GM12878 (cell line): ENCODE results near the gene MAGI1. TPM values are rescaled to one million over a fixed set of nuclear protein-coding genes. Genes with fewer than 3 reads are reported as not detected.

Experiments
- ATAC-seq: fragments of 200-7000 bp; cut with Tn5 transposase; 3 replicates; pipeline ENCODE4 v1.9.1; 2020; ENCODE audit warnings: mild to moderate bottlenecking, moderate library complexity
- BruUV-seq: library from RNA; stranded (reverse); fragments of 400-500 nt; replicated peaks from 2 replicates; lab custom pipeline; 2021; lab: Mats Ljungman, UMichigan
- CTCF ChIA-PET: fragments of 300-600 bp; sonication (Branson Sonifier 250); formaldehyde crosslinking; extraction: SDS; loops from one replicate; lab custom pipeline; 2021; ENCODE audit warnings: inconsistent platforms; lab: Yijun Ruan, JAX
- POLR2A ChIA-PET: fragments of 350-600 bp; formaldehyde crosslinking; extraction: SDS; loops from one replicate; lab custom pipeline; 2021; ENCODE audit warnings: inconsistent platforms; lab: Charles Lee
- RAD21 ChIA-PET: fragments of 300-600 bp; sonication (Branson Sonifier 250); formaldehyde crosslinking; loops from one replicate; lab custom pipeline; 2023; ENCODE audit warnings: antibody characterized with exemption; ENCODE audit not compliant: unreplicated experiment; lab: Charles Lee
- SMC1A ChIA-PET: fragments of 300-600 bp; sonication (Branson Sonifier 250); formaldehyde crosslinking; loops from one replicate; lab custom pipeline; 2023; ENCODE audit not compliant: unreplicated experiment, uncharacterized antibody; lab: Charles Lee
- DNase-seq: peaks from one replicate; pipeline ENCODE4 v3.0.0-alpha.2; 2011; ENCODE audit warnings: low read depth, low spot score
- FAIRE-seq: peaks from 3 replicates; lab custom pipeline; 2011; peaks lifted over from hg19 to GRCh38; lab: Jason Lieb, UNC
- H2AFZ ChIP-seq: 2 replicates; pipeline ENCODE4 v1.6.0; 2011; ENCODE audit warnings: low read depth, low read length, control low read depth; ENCODE audit not compliant: control insufficient read depth
- H3K27ac ChIP-seq: 2 replicates; pipeline ENCODE4 v1.5.1; 2011; ENCODE audit warnings: control low read depth; ENCODE audit not compliant: control insufficient read depth, insufficient read depth
- H3K27me3 ChIP-seq, 2 experiments: replicated peaks in 1 of 2; 2 replicates each; pipeline versions ENCODE4 v1.6.0 to v1.6.1; 2011; ENCODE audit warnings: low read length in 1 of 2; ENCODE audit not compliant: control insufficient read depth in 2 of 2, insufficient read depth in 2 of 2
- H3K36me3 ChIP-seq, 2 experiments: 2 replicates each; pipeline ENCODE4 v1.5.1; 2011; ENCODE audit warnings: low read length in 1 of 2; ENCODE audit not compliant: control insufficient read depth in 2 of 2, insufficient read depth in 2 of 2
- H3K4me1 ChIP-seq: 2 replicates; pipeline ENCODE4 v1.6.1; 2011; ENCODE audit warnings: mild to moderate bottlenecking, low read length, moderate library complexity, mixed read lengths; ENCODE audit not compliant: control insufficient read depth, insufficient read depth
- H3K4me2 ChIP-seq: 2 replicates; pipeline ENCODE4 v1.6.0; 2011; ENCODE audit warnings: control low read depth; ENCODE audit not compliant: control insufficient read depth, insufficient read depth
- H3K4me3 ChIP-seq: fragments of 200-600 bp; sonication (generic); 2 replicates; pipeline ENCODE4 v1.5.1; 2016
- H3K79me2 ChIP-seq: 2 replicates; pipeline ENCODE4 v1.6.0; 2011; ENCODE audit warnings: low read length; ENCODE audit not compliant: control insufficient read depth, insufficient read depth
- H3K9ac ChIP-seq: 2 replicates; pipeline ENCODE4 v1.8.0; 2011; ENCODE audit warnings: low read length, control low read depth, mixed read lengths; ENCODE audit not compliant: control insufficient read depth, insufficient read depth
- H3K9me3 ChIP-seq: replicated peaks from 3 replicates; pipeline ENCODE4 v1.5.1; 2011; ENCODE audit warnings: mild to moderate bottlenecking, low read length; ENCODE audit not compliant: control insufficient read depth, insufficient read depth
- H4K20me1 ChIP-seq: 2 replicates; pipeline ENCODE4 v1.6.0; 2011; ENCODE audit not compliant: control insufficient read depth, insufficient read depth
- ATF7 ChIP-seq: fragments of 450-650 bp; IDR thresholded peaks from 2 replicates; pipeline ENCODE4 v1.6.1; 2016; ENCODE audit warnings: low read depth, mild to moderate bottlenecking
- ESRRA ChIP-seq: IDR thresholded peaks from 2 replicates; pipeline ENCODE4 v1.6.1; 2012; ENCODE audit warnings: mild to moderate bottlenecking, low read length, improper control_type of control experiment
- FOS ChIP-seq: IDR thresholded peaks from 3 replicates; pipeline ENCODE4 v1.6.1; 2011; ENCODE audit warnings: borderline replicate concordance; ENCODE audit not compliant: insufficient read length; ENCODE audit errors: extremely low read depth
- GABPA ChIP-seq: IDR thresholded peaks from 2 replicates; pipeline ENCODE4 v1.6.1; 2014; ENCODE audit warnings: antibody characterized with exemption, low read depth, mild to moderate bottlenecking, inconsistent platforms
- IKZF1 ChIP-seq: fragments of 450-650 bp; conservative IDR thresholded peaks from 2 replicates; pipeline ENCODE4 v1.6.1; 2017; ENCODE audit warnings: antibody characterized with exemption, mild to moderate bottlenecking
- IRF5 ChIP-seq: fragments of 450-650 bp; IDR thresholded peaks from 2 replicates; pipeline ENCODE4 v1.6.1; 2017; ENCODE audit warnings: borderline replicate concordance
- MTA2 ChIP-seq: fragments of 450-650 bp; IDR thresholded peaks from 2 replicates; pipeline ENCODE4 v1.6.1; 2016; ENCODE audit warnings: low read depth, mild to moderate bottlenecking, moderate library complexity
- NFYB ChIP-seq: IDR thresholded peaks from 2 replicates; pipeline ENCODE4 v1.6.1; 2011; ENCODE audit warnings: low read depth, mild to moderate bottlenecking, low read length, improper control_type of control experiment, moderate library complexity; ENCODE audit not compliant: insufficient read depth
- PAX5 ChIP-seq: IDR thresholded peaks from 2 replicates; pipeline ENCODE4 v1.6.1; 2011; ENCODE audit warnings: low read depth, low read length, borderline replicate concordance
- PKNOX1 ChIP-seq: fragments of 450-650 bp; IDR thresholded peaks from 2 replicates; pipeline ENCODE4 v1.6.1; 2016; ENCODE audit warnings: mild to moderate bottlenecking
- POLR2AphosphoS2 ChIP-seq: IDR thresholded peaks from 2 replicates; pipeline ENCODE4 v1.6.1; 2011; ENCODE audit warnings: low read depth, mild to moderate bottlenecking, low read length, improper control_type of control experiment, moderate library complexity
- RAD51 ChIP-seq: fragments of 450-650 bp; IDR thresholded peaks from 2 replicates; pipeline ENCODE4 v1.6.1; 2016; ENCODE audit warnings: moderate library complexity, mild to moderate bottlenecking, inconsistent platforms
- RB1 ChIP-seq: fragments of 450-650 bp; formaldehyde crosslinking; IDR thresholded peaks from 2 replicates; pipeline ENCODE4 v1.6.1; 2017; ENCODE audit warnings: mild to moderate bottlenecking, borderline replicate concordance
- TAF1 ChIP-seq: IDR thresholded peaks from 2 replicates; pipeline ENCODE4 v1.6.1; 2011; ENCODE audit warnings: mild to moderate bottlenecking, low read depth, low read length, borderline replicate concordance
- USF1 ChIP-seq: IDR thresholded peaks from 2 replicates; pipeline ENCODE4 v1.6.1; 2011; ENCODE audit warnings: borderline replicate concordance, low read depth, mild to moderate bottlenecking, moderate library complexity, mixed read lengths, low read length; ENCODE audit not compliant: insufficient read depth; ENCODE audit errors: extremely low read length
- ZNF217 ChIP-seq: fragments of 450-650 bp; IDR thresholded peaks from 2 replicates; pipeline ENCODE4 v1.6.1; 2017; ENCODE audit warnings: antibody characterized with exemption, mild to moderate bottlenecking
- ZNF24 ChIP-seq: fragments of 450-650 bp; IDR thresholded peaks from 2 replicates; pipeline ENCODE4 v1.6.1; 2017; ENCODE audit warnings: antibody characterized with exemption, mild to moderate bottlenecking
- ZNF384 ChIP-seq: IDR thresholded peaks from 2 replicates; pipeline ENCODE4 v1.6.1; 2012; ENCODE audit warnings: low read depth, mild to moderate bottlenecking, low read length, improper control_type of control experiment, borderline replicate concordance
- WGBS: methylation state at CpG from one replicate; pipeline ENCODE4 v1.1.6; 2016; ENCODE audit warnings: low lambda C conversion rate; ENCODE audit not compliant: insufficient replicate concordance, insufficient coverage; ENCODE audit errors: missing lambda C conversion rate; 5-methylcytosine and 5-hydroxymethylcytosine counted together
- in situ Hi-C: fragments of 300-500 bp; cut with MboI; formaldehyde crosslinking; loops from 9 replicates; pipeline ENCODE4 v1.14.3; 2018; ENCODE audit warnings: mixed read lengths
- intact Hi-C: fragments of 100-400 bp; cut with micrococcal nuclease; formaldehyde crosslinking; loops from one replicate; pipeline ENCODE4 v1.14.2; 2022; ENCODE audit not compliant: unreplicated experiment
- polyA plus RNA-seq, 11 experiments: library from polyadenylated mRNA; depleted of rRNA in 4 of 11; unstranded in 6 of 11; stranded (reverse) in 5 of 11; fragments of >200 nt; fragmentation: Nextera tagmentation in 4 of 11; fragmentation: Illumina TruSeq in 1 of 11; extraction: Ambion mirVana in 4 of 11; extraction: Trizol in 1 of 11; gene quantifications; 1 replicate in 1 of 11; 2 replicates in 10 of 11; pipeline versions ENCODE4 v1.2.1 to v1.2.3, GENCODE V29; 2011 to 2016; ENCODE audit warnings: inconsistent platforms in 2 of 11, missing spikeins in 2 of 11, low read depth in 1 of 11
- total RNA-seq, 4 experiments: library from RNA; depleted of rRNA in 3 of 4; stranded (reverse); fragments of >200 nt in 3 of 4; fragmentation: Illumina TruSeq in 1 of 4; extraction: Trizol in 1 of 4; gene quantifications; 2 replicates each; pipeline versions ENCODE4 v1.2.1 to v1.2.3, GENCODE V29; 2013 to 2021

The MAGI1 gene
- total and polyA plus RNA-seq, 10 of the 15 experiments (the other 5 are each of a cell fraction or from before 2014, with no cell fraction given) = 0.02 to 3.3 (median 0.29) TPM; not detected in 1

GRCh38 chr3:65625305-65625704, 413.4 kb downstream of the MAGI1 start:
- WGBS = 2% methylated on average over 3 of the region's 3 CpGs
- no peak overlapping the region for H3K27ac ChIP-seq
- H3K79me2 ChIP-seq = no peaks in the 10 kb centered on the region
- SMC1A ChIA-PET = interaction anchor here (0.7 kb wide), 1 partner anchor 53 kb away, joined by 3 read pairs; no protein-coding TSS in a partner anchor
- TF ChIP-seq PAX5 = no peak
- TF ChIP-seq ZNF217 = no peak
- TF ChIP-seq PKNOX1 = no peak
- no peak for TF ChIP-seq USF1
- no peak for TF ChIP-seq ZNF24
- no peak for TF ChIP-seq ZNF384
- no peak for TF ChIP-seq IKZF1
- TF ChIP-seq RB1 = no peak
- TF ChIP-seq MTA2 = no peak
- TF ChIP-seq POLR2AphosphoS2 = no peak
- no peak for TF ChIP-seq IRF5
- no peak for TF ChIP-seq NFYB
- TF ChIP-seq TAF1 = no peak
- TF ChIP-seq ESRRA = no peak
- TF ChIP-seq FOS = no peak
- no peak for TF ChIP-seq ATF7
- no peak for TF ChIP-seq GABPA
- no peak for TF ChIP-seq RAD51
- no peak for ATAC-seq
- BruUV-seq = no TSS peak
- CTCF ChIA-PET = no interaction called here
- H2AFZ ChIP-seq = no peak overlapping the region
- H3K36me3 ChIP-seq = no peaks in the 10 kb centered on the region
- no peaks in the 10 kb centered on the region for H3K9me3 ChIP-seq
- H3K4me1 ChIP-seq = no peaks in the 10 kb centered on the region
- no peak overlapping the region for H3K4me3 ChIP-seq
- no peak for FAIRE-seq
- H3K9ac ChIP-seq = no peak overlapping the region
- DNase-seq = no peak
- in situ Hi-C loops = no loop called here
- H4K20me1 ChIP-seq = no peaks in the 10 kb centered on the region
- RAD21 ChIA-PET = no interaction called here
- intact Hi-C loops = no loop called here
- no peaks in the 10 kb centered on the region for H3K27me3 ChIP-seq
- H3K4me2 ChIP-seq = no peak overlapping the region
- POLR2A ChIA-PET = no interaction called here
